Hematopoietic multipotent progenitor cell treated with erythropoietin and hydrocortisone succinate and interleukin-3 and kit ligand, for 17 days (in vitro differentiated cells): ENCODE results near the gene USP7.
"Not testable (repeated sequence)": the region's sequence is repeated elsewhere in the genome, so short reads cannot be mapped to it uniquely, and the experiment has no call there.

ENCODE experiments used
- DNase-seq: peaks from one replicate; pipeline ENCODE4 v3.0.0-alpha.2; 2015; ENCODE audit warnings: low spot score

The USP7 gene

DNA sequence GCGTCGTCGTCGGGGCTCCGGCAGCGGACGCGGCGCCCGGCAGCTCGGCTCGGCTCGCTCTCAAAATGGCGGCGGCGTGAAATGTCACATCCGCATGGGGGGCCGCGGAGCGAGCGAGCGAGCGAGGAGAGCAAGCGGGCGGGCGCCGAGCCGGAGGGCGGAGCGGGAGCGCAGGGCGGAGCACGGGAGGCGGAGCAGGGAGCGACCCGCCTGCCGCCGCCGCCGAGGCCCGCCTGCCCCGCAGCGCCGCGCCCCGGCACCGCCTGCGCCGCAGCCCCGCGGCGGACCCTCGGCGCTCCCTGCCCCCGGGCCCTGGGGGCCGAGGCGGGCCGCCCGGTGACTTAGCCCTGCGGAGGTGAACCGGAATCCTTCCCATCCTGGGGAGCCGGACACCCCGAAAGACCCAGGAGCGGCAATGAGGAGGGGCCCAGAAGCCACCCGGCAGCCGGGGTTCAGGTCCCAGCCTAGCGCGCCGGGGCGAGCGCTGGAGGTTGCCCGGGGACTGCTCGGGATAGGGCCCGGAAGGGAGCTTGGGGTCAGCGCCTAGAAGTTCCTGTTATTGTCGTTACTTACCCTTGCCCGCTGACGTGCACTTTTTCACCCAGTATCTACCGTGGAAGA is at the start of gene USP7:
Gene USP7, minus strand, starts transcription at position 86 of the 621 bp plus-strand sequence. CDS start 621 bp downstream, outside the sequence.
- peak; percentile 93 for DNase-seq

DNA sequence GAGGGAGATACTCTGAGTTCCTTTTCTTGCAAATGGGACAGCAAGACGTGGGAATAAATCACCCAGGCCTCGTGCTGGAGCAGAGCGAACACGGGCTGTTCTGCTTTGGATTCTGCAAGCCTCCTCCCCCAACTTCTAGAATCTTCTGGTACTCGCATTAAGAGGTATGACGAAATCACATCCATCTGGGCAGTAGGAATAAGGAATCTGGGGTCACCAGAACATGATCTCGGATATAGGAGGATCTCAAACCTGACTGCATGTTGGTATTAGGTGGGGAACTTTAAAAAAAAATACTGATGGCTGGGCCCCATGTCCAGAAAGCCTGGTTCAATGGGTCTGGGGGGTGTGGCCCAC is 49.8 kb upstream of the USP7 start:
- DNase-seq = no peak

DNA sequence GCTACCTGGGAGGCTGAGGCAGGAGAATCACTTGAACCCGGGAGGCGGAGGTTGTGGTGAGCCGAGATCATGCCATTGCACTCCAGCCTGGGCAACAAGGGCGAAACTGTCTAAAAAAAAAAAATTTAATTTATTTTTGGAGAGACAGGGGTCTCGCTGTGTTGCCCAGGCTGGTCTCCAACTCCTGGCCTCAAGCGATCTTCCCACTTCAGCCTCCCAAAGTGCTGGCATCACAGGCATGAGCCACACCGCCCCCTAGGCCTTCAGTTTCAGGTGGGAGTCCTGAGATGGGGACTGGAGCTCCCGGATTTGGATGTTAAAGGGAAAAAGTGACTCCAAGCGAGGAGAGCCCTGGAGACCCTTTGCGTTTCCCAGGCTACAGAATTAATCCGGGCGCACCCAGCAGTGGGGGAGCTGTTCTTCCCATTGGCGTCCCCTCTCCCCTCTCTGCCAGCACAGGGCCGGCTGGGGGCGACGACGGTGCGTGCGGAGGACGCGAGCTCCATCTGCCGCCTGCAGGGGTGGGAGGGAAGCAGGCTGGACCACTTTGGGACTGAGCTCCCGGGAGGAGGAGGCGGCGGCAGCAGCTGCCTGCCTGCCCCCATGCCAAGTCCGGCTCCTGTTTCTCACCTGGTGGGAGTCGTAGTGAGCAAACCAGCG is 49.3 kb upstream of the USP7 start:
- no peak for DNase-seq

DNA sequence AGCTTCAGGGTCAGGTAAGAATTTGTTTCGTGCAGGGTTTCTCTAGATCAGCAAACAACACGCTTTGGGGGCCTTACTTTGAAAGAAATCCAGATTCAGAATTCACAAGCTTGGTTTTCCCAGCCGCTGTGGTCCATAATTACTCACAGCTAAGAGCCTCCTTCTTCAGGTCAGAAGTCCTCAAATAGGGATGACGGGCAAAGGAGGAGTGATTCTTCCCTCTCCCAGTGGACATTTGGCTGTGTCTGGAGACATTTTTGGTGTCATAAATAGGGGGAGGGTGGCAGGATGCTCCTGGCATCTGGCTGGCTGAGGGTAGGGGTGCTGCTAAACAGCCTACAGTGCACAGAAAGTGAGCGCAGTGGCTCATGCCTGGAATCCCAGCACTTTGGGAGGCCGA is 48.6 kb upstream of the USP7 start:
- no peak for DNase-seq

DNA sequence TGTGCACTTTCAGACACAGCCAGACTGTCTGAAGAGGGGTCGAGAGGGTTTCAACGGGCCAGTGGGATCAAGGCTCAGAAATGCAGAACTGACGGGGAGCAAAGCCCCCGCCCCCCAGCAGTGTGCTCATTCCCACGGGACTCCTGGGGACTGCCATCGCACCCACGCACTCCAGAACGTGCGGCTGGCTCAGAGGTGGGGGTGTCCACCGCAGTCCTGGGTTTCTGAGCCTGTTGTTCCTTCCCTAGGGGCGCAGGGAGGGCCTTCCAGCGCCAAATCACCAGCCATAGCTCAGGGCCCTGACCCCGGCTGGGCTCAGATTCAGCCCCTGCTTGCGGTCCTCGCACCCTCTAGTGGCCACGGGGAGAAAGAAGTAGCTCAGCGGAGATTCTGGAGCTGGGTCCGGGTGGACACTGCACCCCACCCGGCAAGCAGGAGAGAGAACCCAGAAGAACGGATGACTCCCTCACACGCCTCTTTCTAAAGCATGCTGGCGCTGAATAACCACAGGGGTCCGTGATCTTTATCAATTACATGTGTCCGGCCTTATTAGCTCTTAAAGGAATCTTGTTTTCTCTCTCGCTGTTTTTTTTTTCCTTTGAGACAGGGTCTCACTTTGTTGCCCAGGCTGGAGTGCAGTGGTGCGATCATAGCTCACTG is 45.0 kb upstream of the USP7 start:
- peak; percentile 86 for DNase-seq

DNA sequence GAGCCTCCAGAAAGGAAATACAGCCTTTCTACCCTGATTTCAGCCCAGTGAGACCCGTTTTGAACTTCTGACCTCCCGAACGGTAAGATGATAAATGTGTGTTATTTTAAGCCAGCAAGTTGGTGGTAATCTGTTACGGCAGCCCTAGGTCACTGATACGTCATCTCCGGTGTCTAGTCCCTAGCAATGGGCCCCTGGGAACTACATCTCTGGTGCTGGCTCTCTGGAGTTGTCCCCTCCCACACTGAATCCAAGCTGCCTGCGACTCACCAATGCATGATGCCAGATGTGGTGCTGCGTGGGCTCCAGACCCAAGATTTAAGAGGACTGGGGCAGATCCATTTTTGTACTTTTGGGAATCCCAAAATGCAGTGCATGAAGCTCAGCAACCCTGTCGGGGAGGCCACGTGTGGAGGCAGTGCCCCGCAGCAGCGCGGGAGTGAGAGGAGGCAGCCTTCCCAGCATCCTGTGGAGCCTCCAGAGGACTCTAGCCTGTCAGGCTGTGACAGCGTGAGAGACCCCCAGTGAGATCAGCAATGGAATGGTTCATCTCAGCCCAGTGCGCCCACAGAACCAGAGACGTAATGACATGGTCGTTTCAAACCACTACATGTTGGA is 43.6 kb upstream of the USP7 start:
- DNase-seq = no peak

DNA sequence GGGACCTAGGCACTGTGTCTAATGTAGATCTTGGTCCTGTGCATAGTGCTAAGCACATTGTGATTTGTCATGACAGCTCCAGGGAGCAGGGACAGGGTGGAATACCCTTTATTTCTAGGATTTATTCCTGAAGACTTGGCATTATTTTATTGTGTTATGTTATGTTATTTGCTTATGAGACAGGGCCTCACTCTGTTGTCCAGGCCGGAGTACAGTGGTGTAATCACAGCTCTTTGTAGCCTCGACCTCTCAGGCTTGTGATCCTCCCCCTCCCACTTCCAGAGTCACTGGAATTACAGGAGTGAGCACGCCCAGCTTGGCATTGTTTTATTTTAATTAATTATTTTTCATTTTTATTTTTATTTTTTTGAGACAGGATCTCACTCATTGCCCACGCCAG is 40.5 kb upstream of the USP7 start:
- no peak for DNase-seq

DNA sequence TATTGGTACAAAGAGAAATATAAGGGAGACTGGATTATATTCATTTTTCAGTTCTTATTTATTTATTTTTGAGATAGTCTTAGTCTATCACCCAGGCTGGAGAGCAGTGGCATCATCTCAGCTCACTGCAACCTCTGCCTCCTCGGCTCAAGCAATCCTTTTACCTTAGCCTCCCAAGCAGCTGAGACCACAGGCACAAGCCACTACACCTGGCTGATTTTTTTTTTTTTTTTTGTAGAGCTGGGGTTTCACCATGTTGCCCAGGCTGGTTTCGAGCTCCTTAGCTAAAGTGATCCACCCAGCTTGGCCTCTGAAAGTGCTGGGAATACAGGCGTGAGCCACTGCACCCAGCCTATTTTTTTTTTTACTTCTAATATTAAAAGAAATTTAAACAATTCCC is 40.1 kb upstream of the USP7 start:
- DNase-seq = no peak

DNA sequence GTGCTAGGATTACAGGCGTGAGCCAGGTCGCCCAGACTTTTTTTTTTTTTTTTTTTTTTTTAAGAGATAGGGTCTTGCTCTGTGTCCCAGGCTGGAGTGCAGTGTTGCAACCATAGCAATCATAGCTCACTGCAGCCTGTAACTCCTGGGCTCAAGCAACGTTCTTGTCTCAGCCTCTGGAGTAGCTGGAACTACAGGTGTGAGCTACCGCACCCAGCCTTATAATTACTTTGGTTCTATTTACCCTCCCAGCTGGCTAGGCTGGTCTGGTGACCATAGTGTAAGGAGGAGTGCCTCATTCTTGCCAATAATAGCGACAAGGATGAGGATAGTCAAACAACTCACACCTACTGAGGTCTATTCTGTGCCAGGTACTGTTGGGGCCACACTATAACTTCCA is 39.6 kb upstream of the USP7 start:
- no peak for DNase-seq

DNA sequence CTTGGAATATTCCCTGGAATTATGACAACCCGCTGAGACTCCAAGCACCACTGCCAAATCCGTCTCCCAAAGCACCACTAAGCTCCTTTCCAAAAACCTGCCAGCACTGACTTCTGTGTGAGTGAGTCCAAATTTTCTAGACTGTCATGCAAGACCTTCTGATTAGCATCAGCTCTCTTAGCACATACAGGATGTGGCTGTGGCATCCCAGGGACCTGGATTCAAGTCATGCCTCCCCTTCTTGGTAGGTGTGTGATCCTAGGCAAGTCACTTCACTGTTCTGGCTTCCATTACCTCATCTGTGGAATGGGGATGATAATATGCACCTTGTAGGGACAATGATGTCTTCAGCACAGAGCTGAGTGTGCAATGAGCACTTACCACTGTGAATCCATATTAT is 38.3 kb upstream of the USP7 start:
- no peak for DNase-seq

DNA sequence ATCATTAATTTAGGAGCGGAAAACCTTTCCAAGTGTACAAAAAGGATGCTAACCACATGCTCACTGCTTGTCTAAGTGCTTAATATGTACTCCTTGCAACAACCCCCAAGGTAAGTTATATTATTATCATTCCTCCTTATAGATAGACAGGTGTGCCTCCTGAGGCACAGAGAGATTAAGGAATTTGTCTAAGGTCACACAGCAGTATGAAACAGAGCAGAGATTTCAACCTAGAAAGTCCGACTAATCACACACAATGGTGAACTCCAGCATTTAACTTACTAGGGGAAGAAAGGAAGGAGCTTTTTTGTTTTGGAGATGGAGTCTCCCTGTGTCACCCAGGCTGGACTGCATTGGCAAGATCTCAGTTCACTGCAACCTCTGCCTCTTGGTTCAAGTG is 37.0 kb upstream of the USP7 start:
- no peak for DNase-seq

DNA sequence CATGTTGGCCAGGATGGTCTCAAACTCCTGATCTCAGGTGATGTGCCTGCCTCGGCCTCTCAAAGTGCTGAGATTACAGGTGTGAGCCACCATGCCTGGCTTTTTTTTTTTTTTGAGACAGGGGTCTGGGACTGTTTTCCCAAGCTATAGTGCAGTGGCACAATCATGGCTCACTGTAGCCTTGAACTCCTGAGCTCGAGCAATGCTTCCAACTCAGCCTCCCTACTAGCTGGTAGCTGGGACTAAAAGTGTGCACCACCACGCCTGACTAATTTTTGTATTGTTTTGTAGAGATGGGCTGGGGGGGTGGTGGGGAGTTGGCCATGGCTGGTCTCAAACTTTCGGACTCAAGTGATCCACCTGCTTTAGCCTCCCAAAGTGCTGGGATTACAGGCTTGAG is 36.1 kb upstream of the USP7 start:
- DNase-seq = no peak

DNA sequence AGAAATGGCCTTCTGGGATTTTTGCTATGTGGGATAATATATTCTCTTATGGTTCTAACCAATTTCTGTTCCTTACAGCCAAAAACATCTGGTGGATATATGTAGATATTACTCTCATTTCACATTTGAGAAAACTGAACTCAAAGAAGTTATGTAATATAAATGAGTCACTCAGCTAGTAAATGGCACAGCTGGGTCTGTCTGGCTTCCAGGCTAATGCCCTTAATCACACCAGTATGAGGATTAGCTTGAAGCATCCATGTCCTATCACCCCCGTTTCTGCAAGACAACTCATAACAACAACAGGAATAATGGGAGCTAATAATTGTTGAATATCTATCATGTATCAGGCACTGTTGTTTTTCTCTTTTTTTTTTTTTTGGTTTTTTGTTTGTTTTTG is 34.4 kb upstream of the USP7 start:
- no peak for DNase-seq

DNA sequence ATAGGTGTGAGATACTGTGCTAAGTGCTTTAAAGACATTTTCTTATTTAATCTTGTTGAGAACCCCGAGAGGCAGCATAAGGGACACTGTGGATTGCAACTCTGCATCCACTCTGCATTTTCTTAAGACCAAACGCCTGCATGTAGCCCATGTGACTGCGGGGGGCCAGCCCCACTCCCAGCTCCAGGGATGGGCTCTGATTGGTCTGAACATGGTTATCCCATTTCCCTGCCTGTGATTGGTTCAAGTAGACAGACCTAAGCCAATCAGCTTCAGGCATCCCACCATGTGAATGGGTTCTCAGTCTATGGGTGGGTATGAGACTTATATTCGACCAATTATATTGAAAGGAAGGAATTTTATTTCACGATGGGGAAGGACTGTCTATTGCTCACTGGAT is 33.2 kb upstream of the USP7 start:
- no peak for DNase-seq

DNA sequence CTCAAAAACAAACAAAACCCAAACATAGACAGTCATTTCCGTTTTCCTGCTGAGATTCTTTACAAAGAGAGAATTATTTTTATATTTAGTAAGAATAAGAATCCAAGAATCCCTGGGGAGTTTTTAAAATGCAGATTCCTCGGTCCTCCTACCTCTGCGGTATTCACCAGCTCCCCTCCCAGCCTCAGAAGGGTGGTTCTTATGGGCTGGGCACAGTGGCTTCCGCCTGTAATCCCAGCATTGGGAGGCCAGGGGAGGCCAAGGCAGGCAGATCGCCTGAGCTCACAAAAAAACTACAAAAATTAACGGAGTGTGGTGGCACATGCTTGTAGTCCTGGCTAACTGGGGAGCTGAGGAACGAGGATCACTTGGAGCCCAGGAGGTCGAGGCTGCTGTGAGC is 26.7 kb upstream of the USP7 start:
- no peak for DNase-seq

DNA sequence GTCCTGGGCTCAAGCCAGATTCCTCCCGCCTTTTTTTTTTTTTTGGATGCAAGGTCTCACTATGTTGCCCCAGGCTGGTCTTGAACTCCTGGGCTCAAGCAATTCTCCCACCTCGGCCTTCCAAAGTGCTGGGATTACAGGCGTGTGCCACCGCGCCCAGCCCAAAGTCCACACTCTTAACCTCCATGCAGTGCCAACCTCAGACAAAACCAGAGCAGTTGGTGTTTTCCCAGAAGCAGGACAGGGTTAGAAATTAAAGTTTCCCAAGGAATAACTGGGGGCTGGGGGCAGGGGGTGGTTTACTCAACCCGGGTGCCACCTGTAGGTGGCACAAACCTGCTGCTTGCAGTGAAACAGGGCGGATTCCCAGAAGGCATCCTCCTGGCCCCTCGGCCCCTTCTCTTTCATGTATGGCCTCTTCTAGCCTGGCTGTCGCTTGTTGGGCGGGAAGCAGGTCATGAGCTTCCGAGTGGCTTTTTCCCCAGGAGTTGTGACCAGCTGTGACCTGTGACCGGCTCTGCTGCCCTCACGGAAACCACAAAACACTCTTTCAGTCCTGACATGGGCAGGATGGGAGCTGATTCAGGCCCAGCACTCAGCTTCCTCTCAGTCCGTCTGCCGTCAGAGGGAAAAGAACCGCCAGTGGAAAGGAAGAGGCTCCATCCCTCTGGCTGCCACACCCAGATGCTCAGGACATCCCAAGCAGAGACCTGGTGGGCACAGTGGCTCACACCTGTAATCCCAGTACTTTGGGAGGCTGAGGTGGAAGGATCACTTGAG is 25.6 kb upstream of the USP7 start:
- no peak for DNase-seq

DNA sequence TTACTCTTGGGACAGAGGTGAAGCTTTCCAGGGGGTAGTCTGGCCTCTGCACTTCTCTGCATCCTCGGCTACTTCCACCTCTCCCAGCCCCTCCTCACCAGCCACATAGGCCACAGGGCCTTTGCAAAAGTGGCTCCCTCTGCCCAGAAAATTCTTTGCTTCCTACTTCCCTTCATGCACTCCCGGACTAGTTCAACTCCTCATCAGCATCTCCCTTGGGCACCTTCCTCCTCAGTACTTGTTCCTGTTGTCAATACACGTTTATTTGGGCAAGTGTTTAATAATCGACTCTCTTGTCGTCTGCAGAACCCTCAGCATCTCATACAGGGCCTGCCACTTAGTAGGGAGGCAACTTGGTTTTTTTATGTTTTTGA is 23.1 kb upstream of the USP7 start:
- no peak for DNase-seq

DNA sequence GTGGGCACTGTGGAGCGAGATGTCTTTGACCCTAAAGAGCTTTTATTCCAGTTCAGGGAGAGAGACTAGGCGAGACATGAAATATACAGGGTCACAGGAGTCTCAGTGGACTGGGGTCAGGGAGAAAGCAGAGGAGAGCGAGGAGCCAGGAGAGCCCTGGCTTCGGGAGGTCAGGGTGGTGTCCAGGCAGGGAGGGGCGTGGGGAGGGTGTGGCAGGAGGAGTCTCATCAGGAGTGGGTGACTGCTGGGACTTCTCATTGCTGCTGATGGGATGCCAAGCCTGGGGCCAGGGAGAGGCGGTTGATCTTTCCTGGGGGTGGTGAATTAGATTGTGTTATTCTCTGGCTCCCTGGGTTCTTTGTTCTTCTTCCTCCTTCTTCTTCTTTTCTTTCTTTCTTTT is 22.4 kb upstream of the USP7 start:
- DNase-seq = no peak

DNA sequence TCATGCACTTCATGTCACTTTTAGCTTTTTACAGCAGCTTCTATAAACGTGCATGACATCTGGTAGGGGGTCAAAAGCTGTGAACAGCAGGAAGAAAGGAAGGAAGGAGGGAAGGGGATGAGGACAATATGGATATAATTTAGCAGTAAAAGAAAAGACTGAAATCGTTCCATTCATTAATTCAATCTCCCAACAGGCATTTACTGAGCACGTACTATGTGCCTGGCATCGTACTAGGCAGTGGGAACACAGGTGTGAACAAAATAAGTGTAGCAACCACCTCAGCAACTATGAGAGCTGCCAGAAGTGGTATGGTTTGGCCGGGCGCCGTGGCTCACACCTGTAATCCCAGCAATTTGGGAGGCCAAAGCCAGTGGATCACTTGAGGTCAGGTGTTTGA is 19.1 kb upstream of the USP7 start:
- DNase-seq = no peak

DNA sequence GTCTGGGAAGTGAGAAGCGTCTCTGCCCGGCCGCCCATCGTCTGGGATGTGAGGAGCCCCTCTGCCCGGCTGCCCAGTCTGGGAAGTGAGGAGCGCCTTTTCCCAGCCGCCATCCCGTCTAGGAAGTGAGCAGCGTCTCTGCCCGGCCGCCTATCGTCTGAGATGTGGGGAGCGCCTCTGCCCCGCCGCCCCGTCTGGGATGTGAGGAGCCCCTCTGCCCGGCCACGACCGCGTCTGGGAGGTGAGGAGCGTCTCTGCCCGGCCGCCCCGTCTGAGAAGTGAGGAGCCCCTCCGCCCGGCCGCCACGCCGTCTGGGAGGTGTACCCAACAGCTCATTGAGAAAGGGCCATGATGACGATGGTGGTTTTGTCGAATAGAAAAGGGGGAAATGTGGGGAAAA is 18.2 kb upstream of the USP7 start:
- DNase-seq = not testable (repeated sequence)

DNA sequence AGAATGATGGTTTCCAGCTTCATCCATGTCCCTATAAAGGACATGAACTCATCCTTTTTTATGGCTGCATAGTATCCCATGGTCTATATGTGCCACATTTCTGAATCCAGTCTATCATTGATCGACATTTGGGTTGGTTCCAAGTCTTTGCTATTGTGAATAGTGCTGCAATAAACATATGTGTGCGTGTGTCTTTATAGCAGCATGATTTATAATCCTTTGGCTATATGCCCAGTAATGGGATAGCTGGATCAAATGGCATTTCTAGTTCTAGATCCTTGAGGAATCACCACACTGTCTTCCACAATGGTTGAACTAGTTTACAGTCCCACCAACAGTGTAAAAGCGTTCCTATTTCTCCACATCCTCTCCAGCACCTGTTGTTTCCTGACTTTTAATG is 12.5 kb upstream of the USP7 start:
- DNase-seq = not testable (repeated sequence)

DNA sequence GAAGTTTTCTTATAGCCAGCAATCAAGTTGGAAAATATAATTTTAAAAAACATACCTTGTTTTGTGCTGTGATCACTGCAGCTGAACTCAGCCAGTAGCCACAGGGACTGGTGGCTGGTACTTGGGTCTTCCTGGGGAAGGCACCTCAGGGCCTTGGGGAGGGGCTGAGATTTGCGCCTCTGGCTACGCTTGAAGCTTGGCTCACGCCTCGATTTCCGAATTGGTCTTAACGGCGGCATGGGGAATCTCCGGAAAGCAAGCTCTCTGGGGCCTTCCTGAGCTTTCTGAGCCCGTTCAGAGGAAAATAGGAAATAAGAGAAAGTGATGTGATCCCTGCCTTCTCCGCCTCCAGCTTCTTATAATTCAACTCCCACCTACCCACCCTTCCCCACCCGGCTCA is 11.3 kb upstream of the USP7 start:
- DNase-seq = no peak
